Spinal cord (tissue), 10 donors: Measurements from ENCODE around the gene CH25H. TPM values are rescaled to one million over a fixed set of nuclear protein-coding genes. Genes with fewer than 3 reads are reported as not detected.
"Not testable (repeated sequence)": the region's sequence is repeated elsewhere in the genome, so short reads cannot be mapped to it uniquely, and the experiment has no call there.

Experiments
- DNase-seq, 6 donors: peaks; one replicate each; pipeline versions ENCODE4 v3.0.0 to v3.0.0-alpha.2; 2013 to 2015; ENCODE audit warnings: low spot score in 6 of 6, low read depth in 4 of 6
- H3K27ac ChIP-seq: one replicate; pipeline ENCODE4 v1.5.1; 2013; ENCODE audit warnings: low read depth, low read length, control low read depth
- H3K27me3 ChIP-seq: one replicate; pipeline ENCODE4 v1.6.1; 2013; ENCODE audit warnings: low read length; ENCODE audit not compliant: control insufficient read depth, insufficient read depth
- H3K36me3 ChIP-seq: one replicate; pipeline ENCODE4 v1.6.1; 2013; ENCODE audit warnings: low read length; ENCODE audit not compliant: control insufficient read depth, insufficient read depth
- H3K4me1 ChIP-seq: one replicate; pipeline ENCODE4 v1.6.1; 2013; ENCODE audit warnings: low read length; ENCODE audit not compliant: control insufficient read depth, insufficient read depth
- H3K4me3 ChIP-seq: one replicate; pipeline ENCODE4 v1.5.1; 2013; ENCODE audit warnings: low read depth, low read length, control low read depth
- H3K9me3 ChIP-seq: one replicate; pipeline ENCODE4 v1.6.1; 2013; ENCODE audit warnings: low read length; ENCODE audit not compliant: control insufficient read depth, insufficient read depth
- WGBS: methylation state at CpG from one replicate; pipeline ENCODE4 v1.1.5; 2013; ENCODE audit warnings: missing lambda C conversion rate; ENCODE audit not compliant: insufficient coverage; 5-methylcytosine and 5-hydroxymethylcytosine counted together
- polyA plus RNA-seq, 2 donors: library from polyadenylated mRNA; unstranded; fragments of 120-200 nt; gene quantifications; one replicate each; pipeline ENCODE4 v1.2.1, GENCODE V29; 2013; ENCODE audit not compliant: insufficient read length in 2 of 2
- total RNA-seq, 2 donors: library from RNA; depleted of rRNA in 1 of 2; stranded (reverse); fragments of 120-200 nt in 1 of 2; fragments of >200 nt in 1 of 2; gene quantifications; one replicate each; pipeline versions ENCODE4 v1.2.3 to v1.2.4, GENCODE V29; 2013 to 2014
- donor health status: healthy.

The CH25H gene
- total and polyA plus RNA-seq, 4 donors = 0.83 to 3.9 (median 1.6) TPM

DNA sequence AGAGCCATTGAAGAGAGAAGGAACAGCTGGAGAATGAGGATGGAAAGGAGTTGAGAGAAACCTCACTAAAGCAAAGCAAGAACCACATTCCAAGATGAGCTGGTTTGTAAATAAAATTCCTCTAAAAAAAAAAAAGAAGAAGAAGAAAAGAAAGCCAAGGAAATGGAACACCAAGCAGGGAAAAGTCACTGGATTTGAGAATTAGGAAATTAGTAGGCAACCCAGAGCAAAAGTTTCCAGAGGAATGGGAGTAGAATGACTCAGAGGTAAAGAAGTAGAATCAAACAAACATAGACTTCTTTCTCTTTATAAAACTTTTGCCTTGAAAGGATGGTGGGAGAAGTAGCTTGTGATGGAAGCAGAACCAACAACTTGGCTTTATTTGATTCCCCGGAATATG is 3.9 kb downstream of the CH25H start:
- Histone ChIP-seq H3K4me3 (no peak overlapping the region), H3K36me3 (no peaks in the 10 kb centered on the region), H3K27me3 (peaks cover 27% of the 10 kb centered on the region), H3K9me3 (no peaks in the 10 kb centered on the region), H3K4me1 (peaks cover 19% of the 10 kb centered on the region), H3K27ac (no peak overlapping the region)
- 92% methylated on average over 1 of the region's 1 CpG for WGBS
- no peak for DNase-seq

DNA sequence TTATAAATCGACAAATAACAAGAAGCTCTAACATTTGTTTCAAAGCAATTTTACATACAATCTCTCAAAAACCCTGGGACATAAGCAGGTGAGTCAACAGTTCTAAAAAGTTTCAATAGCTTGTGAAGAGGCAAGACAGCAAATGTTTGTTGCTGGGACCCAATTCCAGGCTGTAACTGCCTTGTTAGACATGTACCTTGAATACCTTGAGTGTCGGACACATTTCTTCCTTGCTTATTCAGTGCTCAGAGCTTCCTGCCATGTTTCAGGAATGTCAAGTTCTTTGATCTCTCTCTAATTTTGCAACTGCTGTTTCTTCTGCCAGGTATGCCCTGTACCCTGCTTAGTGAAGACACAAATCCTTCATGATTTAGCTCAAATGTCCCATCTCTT is 5.1 kb downstream of the CH25H start:
- Histone ChIP-seq H3K9me3 (no peaks in the 10 kb centered on the region), H3K27me3 (peaks cover 15% of the 10 kb centered on the region), H3K4me3 (no peak overlapping the region), H3K4me1 (peaks cover 9% of the 10 kb centered on the region), H3K36me3 (no peaks in the 10 kb centered on the region), H3K27ac (no peak overlapping the region)
- 79% methylated on average over 1 of the region's 2 CpGs for WGBS
- no peak for DNase-seq

DNA sequence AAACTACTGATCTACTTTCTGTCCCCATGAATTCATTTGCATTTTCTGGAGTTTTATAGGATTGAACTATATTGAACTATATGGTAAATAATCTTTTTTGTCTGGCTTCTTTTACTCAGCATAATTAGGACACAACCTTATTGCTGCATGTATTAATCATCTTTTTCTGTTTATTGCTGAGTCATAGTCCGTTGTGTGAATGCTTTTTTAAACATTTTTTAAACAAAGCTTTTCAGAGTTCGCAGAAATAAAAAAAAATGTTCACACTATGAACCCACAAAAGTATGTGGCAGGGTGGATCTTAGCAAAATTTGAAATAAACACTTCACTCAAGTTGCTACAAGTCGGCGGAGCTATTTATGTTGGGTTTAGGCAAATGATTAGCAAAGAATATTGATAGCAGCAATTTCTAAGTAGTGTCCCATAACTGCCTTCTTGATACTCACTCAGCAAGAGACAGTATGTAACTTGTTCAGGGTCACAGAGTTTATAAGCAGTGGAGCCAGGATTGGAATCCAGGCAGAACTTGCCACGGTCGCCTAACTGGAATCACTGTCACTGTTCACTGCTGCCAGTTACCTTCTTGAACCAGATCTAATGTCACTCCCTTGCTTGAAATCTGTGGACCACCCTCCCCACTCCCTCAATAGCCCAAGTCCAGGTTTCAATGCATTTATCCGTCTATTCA is 5.6 kb downstream of the CH25H start:
- no peaks in the 10 kb centered on the region for H3K9me3 ChIP-seq

DNA sequence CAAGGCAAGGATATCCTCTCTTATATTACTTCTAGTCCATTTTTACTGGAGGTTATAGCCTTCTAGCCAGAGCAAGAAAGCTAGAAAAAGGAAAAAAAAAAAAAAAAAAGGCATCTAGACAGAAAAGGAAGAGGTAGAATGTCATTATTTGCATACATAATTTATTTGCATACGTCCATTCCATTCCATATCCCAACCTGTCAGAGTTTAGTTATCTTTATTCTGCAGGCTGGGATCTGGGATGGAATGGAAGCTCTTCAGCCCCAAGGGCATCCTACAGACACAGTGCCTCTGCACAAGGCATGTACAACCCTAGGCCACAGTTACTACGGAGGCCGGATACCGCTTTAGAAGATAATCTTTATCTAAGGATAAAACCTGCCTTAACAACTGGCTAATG is 9.6 kb downstream of the CH25H start:
- Histone ChIP-seq H3K27me3 (no peaks in the 10 kb centered on the region), H3K36me3 (no peaks in the 10 kb centered on the region), H3K4me1 (no peaks in the 10 kb centered on the region), H3K27ac (no peak overlapping the region), H3K4me3 (no peak overlapping the region), H3K9me3 (no peaks in the 10 kb centered on the region)
- DNase-seq = no peak
- WGBS = no CpG with 5 or more reads among the region's 4 CpGs

More for the DNA sequence above, 5.6 kb downstream of the CH25H start:
- Histone ChIP-seq H3K36me3 (no peaks in the 10 kb centered on the region), H3K27me3 (peaks cover 10% of the 10 kb centered on the region), H3K4me3 (no peak overlapping the region), H3K4me1 (peaks cover 3% of the 10 kb centered on the region), H3K27ac (no peak overlapping the region)
- DNase-seq = no peak
- 74% methylated on average over 2 of the region's 7 CpGs for WGBS

DNA sequence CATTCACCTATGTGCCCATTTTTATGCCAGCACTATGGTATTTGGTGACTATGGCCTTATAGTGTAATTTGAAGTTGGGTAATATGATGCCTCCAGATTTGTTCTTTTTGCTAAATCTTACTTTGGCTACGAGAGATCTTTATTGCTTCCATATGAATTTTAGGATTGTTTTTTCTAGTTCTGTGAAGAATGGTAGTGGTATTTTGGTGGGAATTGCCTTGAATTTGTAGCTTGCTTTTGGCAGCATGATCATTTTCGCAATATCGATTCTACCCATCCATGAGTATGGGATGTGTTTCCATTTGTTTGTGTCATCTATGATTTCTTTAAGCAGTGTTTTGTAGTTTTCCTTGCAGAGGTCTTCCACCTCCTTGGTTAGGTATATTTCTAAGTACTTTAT is 15.8 kb downstream of the CH25H start:
- H3K9me3 ChIP-seq, H3K36me3 ChIP-seq, H3K27ac ChIP-seq, H3K27me3 ChIP-seq, DNase-seq, H3K4me1 ChIP-seq, H3K4me3 ChIP-seq: not testable (repeated sequence)
- WGBS = 86% methylated on average over 1 of the region's 3 CpGs

DNA sequence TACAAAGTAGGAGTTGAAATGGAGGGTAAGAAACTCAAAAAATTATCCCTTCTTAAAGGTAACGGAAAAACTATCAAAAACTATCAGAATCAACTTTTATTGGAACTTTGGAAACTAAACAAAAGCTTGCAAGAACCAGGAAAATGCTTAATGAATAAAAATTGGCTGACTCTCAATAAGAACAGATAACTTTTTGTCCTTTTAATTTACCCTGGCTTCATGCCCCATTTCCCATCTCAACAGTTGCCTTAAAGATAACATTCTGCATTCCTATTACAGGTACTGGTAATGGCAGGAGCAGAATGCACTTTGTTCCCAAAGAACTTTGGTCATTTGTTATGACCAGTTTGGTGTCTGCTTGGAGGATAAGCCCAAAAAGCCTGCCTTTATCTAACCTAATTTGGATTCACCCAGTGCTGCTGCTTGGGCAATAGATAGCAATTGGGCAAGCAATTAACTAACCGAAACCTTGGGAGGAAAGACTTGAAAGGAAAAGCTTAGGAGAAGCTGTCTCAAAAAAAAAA is 17.8 kb downstream of the CH25H start:
- no peaks in the 10 kb centered on the region for H3K36me3 ChIP-seq
- no peak overlapping the region for H3K27ac ChIP-seq
- no peak overlapping the region for H3K4me3 ChIP-seq
- peak in 1 of 6 donors; percentile 10 for DNase-seq
- no peaks in the 10 kb centered on the region for H3K4me1 ChIP-seq
- no peaks in the 10 kb centered on the region for H3K27me3 ChIP-seq
- peaks cover 1% of the 10 kb centered on the region for H3K9me3 ChIP-seq
- no CpG with 5 or more reads among the region's 2 CpGs for WGBS

DNA sequence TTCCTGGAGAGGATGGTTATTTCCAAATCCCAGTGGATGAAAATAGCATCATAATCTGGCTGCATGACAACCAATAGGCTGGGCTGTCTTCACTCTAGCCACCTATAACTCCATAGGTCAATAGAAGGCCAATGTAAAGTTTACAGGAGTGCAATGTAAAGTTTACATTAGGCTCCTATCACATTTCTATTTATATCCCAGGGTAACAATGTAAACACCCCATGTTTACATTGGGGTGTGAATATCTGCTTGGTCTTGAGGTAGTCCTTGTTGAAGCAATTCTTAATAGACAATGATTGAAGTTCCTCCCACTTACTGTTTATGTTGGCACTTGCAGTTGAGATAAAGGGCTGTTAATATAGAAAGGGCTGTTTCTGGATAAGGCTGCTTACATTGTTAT is 21.5 kb downstream of the CH25H start:
- H3K9me3 ChIP-seq = peaks cover 1% of the 10 kb centered on the region
- no peak for DNase-seq

DNA sequence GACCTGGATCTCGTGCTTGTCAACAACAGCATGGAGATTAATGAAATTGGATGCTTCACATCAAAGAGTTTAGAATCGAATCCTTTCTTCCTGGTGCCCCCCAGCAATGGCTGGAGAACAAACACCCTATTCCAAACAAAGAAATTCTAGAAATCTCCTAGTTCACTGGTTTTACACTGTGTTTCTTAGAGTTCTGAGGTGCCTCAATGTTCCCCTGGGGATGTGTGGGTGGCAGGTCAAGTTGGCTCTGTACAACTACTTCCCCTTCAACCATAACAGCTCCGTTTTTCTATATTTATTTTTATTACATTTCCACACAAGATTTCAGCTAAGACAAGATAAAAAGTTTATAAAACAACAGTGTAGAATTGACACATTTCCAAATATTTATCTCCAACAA is 22.5 kb downstream of the CH25H start:
- Histone ChIP-seq H3K9me3 (peaks cover 1% of the 10 kb centered on the region), H3K4me3 (no peak overlapping the region), H3K4me1 (no peaks in the 10 kb centered on the region), H3K27ac (no peak overlapping the region), H3K27me3 (no peaks in the 10 kb centered on the region), H3K36me3 (no peaks in the 10 kb centered on the region)
- DNase-seq = no peak
- WGBS = no CpG with 5 or more reads among the region's 3 CpGs

More for the DNA sequence above, 21.5 kb downstream of the CH25H start:
- Histone ChIP-seq H3K4me1 (no peaks in the 10 kb centered on the region), H3K4me3 (no peak overlapping the region), H3K27me3 (no peaks in the 10 kb centered on the region), H3K36me3 (no peaks in the 10 kb centered on the region), H3K27ac (no peak overlapping the region)

DNA sequence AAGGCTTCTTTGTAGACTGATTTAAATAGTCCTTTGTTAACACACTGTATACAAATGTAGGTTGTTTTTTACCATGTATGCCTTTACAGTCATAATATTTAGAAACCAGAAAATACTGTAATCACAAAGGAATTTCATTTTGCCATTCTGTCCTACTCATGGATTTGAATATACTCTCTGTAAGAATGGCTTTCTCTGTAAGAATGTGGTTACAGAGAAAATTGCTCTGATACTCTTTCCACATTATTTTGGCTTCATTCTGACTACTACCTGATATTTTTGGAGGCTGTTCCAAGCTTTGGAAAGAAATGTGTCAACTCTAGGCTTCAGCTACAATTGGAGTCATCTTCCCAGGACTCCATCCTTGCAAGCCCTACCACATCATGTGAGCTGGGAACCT is 23.5 kb downstream of the CH25H start:
- peaks cover 1% of the 10 kb centered on the region for H3K9me3 ChIP-seq
- no peaks in the 10 kb centered on the region for H3K4me1 ChIP-seq
- H3K36me3 ChIP-seq = no peaks in the 10 kb centered on the region
- no peaks in the 10 kb centered on the region for H3K27me3 ChIP-seq
- no peak overlapping the region for H3K4me3 ChIP-seq
- DNase-seq = no peak
- no peak overlapping the region for H3K27ac ChIP-seq

DNA sequence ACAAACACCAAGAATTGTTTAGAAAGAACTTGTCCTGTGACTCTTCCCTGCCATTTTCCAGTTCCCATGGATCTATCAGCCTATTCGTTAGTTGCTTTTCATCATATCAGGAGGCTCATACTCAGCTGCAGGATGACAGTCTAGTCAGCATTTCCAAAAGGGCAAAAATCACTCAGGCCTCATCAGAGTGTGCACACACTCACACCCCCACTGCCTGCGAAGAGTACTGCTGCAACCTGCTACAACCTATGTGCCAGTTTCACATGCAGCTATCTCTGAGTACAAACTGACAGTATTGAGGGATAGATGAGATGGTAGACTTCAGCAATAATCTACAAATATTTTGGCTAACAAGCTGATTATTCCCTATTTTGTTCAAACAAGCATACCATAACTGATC is 24.2 kb downstream of the CH25H start:
- H3K36me3 ChIP-seq = no peaks in the 10 kb centered on the region
- H3K27me3 ChIP-seq = no peaks in the 10 kb centered on the region
- no peak overlapping the region for H3K27ac ChIP-seq
- no peak overlapping the region for H3K4me3 ChIP-seq
- WGBS = 67% methylated on average over 1 of the region's 2 CpGs
- H3K4me1 ChIP-seq = no peaks in the 10 kb centered on the region
- H3K9me3 ChIP-seq = no peaks in the 10 kb centered on the region
- no peak for DNase-seq
